ENCODE results near the gene C22orf23.

Gene C22orf23

DNA sequence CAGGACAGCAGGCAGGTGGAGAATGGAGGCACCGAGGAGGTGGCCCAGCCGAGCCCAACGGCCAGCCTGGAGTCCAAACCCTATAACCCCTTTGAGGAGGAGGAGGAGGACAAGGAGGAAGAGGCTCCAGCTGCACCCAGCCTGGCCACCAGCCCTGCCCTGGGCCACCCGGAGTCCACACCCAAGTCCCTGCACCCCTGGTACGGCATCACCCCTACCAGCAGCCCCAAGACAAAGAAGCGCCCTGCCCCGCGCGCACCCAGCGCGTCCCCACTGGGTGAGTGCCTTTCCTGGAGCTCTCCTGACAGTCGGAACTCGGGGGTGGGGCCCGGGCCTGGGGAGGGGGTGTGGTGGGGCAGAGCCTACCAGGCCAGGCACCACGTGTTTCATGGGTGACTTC, 27.6 kb downstream of the C22orf23 start:
- TF ChIP-seq, protein P1, sequence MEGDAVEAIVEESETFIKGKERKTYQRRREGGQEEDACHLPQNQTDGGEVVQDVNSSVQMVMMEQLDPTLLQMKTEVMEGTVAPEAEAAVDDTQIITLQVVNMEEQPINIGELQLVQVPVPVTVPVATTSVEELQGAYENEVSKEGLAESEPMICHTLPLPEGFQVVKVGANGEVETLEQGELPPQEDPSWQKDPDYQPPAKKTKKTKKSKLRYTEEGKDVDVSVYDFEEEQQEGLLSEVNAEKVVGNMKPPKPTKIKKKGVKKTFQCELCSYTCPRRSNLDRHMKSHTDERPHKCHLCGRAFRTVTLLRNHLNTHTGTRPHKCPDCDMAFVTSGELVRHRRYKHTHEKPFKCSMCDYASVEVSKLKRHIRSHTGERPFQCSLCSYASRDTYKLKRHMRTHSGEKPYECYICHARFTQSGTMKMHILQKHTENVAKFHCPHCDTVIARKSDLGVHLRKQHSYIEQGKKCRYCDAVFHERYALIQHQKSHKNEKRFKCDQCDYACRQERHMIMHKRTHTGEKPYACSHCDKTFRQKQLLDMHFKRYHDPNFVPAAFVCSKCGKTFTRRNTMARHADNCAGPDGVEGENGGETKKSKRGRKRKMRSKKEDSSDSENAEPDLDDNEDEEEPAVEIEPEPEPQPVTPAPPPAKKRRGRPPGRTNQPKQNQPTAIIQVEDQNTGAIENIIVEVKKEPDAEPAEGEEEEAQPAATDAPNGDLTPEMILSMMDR (IDR thresholded peaks at IDR 0.05; ENCODE audit: control insufficient read depth, insufficient read depth, low read depth, low read length, missing control alignments), result no peak

DNA sequence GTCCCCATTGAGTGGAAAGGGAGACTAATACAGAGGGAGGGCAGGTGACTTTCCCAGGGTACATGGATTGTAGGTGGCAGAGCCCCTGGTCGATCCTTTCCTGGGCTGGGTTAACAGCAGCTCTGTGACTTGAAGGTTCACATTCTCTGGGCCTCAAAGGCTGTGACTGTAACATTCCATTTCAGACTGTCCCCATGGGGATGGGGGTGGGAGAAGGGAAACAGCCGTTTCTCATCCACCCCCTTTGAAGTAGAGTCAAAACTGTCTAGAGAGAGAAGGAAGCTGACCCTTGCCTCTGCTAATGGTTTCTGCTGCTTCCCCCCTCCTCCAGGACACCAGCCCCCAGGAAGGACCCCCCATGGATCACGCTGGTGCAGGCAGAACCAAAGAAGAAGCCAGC, 28.1 kb downstream of the C22orf23 start:
- TF ChIP-seq, protein P1 (IDR thresholded peaks at IDR 0.05; ENCODE audit: control insufficient read depth, insufficient read depth, low read depth, low read length, missing control alignments), result no peak
- no peak overlapping the region for H3K4me3 ChIP-seq (ENCODE audit: control insufficient read depth, low read depth, low read length)
- DNase-seq (ENCODE audit: low read depth), result no peak

More for the DNA sequence above, 27.6 kb downstream of the C22orf23 start:
- no peak for DNase-seq (ENCODE audit: low read depth)
- no peak overlapping the region for H3K4me3 ChIP-seq (ENCODE audit: control insufficient read depth, low read depth, low read length)

DNA sequence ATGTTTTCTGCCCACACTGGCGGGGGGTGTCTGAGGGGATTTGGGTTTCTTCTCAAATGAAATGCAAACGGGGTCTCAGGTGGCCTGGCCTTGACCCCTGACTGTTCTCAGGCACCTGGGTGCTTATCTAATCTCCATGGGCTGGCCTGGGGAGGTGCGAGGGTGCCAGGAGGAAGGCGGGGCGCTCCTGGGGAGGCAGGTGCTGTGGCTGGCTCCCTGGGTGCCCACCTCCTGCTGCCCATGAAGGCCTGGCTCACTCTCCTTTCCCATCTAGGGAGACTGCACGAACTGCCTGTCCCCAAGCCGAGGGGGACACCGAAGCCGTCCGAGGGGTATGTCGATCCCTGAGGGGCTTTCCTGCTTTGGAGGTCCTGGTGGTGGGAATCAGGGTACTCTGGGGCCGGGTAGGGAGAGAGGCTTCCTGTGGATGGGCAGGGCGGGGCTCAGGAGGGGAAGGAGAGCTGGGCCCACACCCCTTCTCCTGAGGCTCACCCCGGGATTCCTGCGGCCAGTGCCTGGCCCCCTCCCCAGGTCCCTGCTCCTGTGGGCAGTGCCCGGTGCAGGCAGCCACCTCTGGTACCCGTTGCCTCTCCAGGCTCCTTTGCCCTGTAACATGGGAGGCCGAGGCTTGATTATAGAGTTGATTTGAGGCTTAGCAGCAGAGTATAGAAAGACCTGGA, 28.9 kb downstream of the C22orf23 start:
- no peak for DNase-seq (ENCODE audit: low read depth)
- H3K4me3 ChIP-seq (ENCODE audit: control insufficient read depth, low read depth, low read length), result no peak overlapping the region
- TF ChIP-seq, protein P1 (IDR thresholded peaks at IDR 0.05; ENCODE audit: control insufficient read depth, insufficient read depth, low read depth, low read length, missing control alignments), result no peak

DNA sequence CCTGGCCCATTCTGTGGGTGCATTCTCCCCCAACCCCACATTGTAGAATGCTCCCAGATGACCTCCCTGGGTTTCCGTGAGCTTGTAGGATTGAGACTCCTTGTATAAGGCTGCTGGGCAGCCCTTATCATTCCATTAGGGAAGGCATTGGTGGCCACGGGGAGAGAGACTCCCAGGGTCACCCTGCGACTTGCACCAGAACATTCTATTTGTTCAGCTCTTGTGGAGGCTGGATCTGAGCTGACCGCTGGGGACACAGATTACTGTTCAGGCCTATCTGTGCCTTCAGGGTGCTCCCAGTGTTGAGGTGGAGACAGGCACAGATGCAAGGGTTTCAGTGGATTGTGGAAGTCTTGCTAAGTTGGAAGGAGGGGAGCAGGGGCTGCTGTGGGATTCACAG, 29.5 kb downstream of the C22orf23 start:
- TF ChIP-seq, protein P1 (IDR thresholded peaks at IDR 0.05; ENCODE audit: control insufficient read depth, insufficient read depth, low read depth, low read length, missing control alignments), result no peak

DNA sequence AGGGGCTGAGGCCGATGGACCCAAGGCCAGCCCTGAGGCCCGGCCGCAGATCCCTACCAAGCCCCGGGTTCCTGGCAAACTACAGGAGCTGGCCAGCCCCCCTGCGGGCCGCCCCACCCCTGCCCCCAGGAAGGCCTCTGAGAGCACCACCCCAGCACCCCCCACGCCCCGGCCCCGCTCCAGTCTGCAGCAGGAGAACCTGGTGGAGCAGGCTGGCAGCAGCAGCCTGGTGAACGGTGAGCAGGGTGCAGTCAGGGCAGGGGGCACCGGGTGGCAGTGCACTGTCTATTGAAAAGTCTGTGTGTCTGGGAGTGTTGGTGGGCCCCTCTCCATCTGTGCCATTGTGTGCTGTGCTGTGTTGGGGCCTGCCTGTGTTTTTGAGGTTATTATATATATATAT, 31.2 kb downstream of the C22orf23 start:
- no peak overlapping the region for H3K4me3 ChIP-seq (ENCODE audit: control insufficient read depth, low read depth, low read length)
- DNase-seq (ENCODE audit: low read depth), result no peak
- TF ChIP-seq, protein P1 (IDR thresholded peaks at IDR 0.05; ENCODE audit: control insufficient read depth, insufficient read depth, low read depth, low read length, missing control alignments), result no peak

More for the DNA sequence above, 29.5 kb downstream of the C22orf23 start:
- DNase-seq (ENCODE audit: low read depth), result no peak
- no peak overlapping the region for H3K4me3 ChIP-seq (ENCODE audit: control insufficient read depth, low read depth, low read length)

DNA sequence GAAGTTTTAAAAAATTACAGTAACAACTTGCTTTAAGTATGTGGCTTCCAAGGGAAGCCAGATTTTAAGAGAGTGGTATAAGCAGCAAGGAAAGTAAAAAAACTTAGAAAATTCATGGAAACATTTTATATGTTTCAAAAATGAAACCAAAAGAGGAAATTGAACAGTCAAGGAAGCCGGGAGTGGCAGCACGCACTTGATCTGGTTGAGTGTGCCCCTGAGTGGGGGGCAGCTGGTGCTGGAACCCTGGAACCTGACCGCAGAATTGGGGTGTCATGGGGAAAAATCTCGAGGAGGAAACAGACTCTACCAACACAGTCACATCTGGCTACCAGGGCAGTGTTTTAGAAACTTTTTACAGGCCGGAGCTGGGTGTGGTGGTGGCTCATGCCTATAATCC, 33.3 kb downstream of the C22orf23 start:
- DNase-seq (ENCODE audit: low read depth), result no peak
- TF ChIP-seq, protein P1 (IDR thresholded peaks at IDR 0.05; ENCODE audit: control insufficient read depth, insufficient read depth, low read depth, low read length, missing control alignments), result no peak
- H3K4me3 ChIP-seq (ENCODE audit: control insufficient read depth, low read depth, low read length), result no peak overlapping the region

All from AG09309 (cell line).